ELR (cell line): ENCODE results near the gene HOXB1.
"Not testable (repeated sequence)": the region's sequence is repeated elsewhere in the genome, so short reads cannot be mapped to it uniquely, and the experiment has no call there.

ENCODE experiments used
- DNase-seq: peaks from one replicate; pipeline ENCODE4 v3.0.0-alpha.2; 2015; ENCODE audit warnings: low read depth

Gene HOXB1

GRCh38 chr17:48543107-48543853, 12.5 kb upstream of the HOXB1 start:
- DNase-seq: peak; percentile 71

- no peak for DNase-seq
Measured at GRCh38 chr17:48542698-48543106, 11.9 kb upstream of the HOXB1 start.

- no peak for DNase-seq
Measured at GRCh38 chr17:48542114-48542656, 11.4 kb upstream of the HOXB1 start.

GRCh38 chr17:48541577-48542113, 10.8 kb upstream of the HOXB1 start:
- peak; percentile 15 for DNase-seq

GRCh38 chr17:48541036-48541576, 10.3 kb upstream of the HOXB1 start:
- DNase-seq: no peak

DNA sequence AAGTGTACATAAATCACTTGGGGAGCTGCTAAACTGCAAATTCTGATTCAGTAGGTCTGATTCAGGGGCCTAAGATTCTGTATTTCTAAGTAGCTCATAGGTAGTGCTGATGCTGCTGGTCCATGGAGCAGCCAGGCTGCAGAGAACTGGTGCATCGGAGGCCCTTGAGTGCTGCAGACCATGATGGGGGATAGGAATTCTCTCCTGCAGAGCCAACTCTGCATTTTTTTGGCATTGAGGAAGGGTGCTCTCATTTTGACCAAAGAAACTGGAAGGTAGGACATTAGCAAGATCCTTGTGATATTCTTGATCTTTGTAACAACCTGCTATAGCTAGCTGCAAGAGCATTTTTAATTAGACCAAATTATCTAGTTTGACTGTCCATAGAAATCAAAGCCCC, 9.4 kb upstream of the HOXB1 start:
- no peak for DNase-seq

DNA sequence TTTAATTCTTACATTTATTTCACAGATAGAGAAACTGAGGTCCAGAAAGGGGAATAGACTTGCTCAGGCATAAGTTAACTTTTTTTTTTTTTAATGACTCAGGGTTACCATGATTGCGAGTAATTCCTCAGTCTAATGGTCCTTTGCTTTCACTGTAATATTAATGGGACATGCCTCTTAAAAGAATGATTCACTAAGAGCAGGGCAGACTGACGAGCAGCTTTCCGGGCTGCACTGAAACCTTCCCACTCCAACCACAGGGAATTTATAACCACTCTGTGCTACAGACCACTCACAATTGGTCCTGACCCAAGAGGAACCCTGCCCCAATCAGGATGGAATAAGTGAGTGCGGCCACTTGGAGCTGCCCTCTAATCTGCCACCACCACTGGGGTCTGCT, 8.4 kb upstream of the HOXB1 start:
- peak; percentile 84 for DNase-seq

DNA sequence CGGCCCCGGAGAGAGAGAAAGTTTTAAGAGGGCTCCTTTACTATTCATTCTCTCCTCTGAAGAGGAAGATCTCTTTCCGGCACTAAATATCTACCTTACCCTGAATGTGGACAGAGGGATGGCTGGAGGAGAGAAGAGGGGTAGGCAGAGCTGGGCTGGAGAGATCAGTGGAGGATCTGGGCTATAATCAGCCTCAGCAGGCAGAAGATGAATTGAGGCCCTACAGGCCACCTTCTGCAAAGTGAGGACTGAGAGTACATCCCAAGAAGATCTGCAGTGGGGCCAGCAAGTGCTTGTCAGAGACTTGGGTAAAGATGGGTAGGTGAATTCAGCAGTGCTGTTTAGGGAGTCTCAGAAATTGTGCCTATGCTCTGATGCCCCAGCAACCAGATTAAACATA, 6.5 kb upstream of the HOXB1 start:
- no peak for DNase-seq

DNA sequence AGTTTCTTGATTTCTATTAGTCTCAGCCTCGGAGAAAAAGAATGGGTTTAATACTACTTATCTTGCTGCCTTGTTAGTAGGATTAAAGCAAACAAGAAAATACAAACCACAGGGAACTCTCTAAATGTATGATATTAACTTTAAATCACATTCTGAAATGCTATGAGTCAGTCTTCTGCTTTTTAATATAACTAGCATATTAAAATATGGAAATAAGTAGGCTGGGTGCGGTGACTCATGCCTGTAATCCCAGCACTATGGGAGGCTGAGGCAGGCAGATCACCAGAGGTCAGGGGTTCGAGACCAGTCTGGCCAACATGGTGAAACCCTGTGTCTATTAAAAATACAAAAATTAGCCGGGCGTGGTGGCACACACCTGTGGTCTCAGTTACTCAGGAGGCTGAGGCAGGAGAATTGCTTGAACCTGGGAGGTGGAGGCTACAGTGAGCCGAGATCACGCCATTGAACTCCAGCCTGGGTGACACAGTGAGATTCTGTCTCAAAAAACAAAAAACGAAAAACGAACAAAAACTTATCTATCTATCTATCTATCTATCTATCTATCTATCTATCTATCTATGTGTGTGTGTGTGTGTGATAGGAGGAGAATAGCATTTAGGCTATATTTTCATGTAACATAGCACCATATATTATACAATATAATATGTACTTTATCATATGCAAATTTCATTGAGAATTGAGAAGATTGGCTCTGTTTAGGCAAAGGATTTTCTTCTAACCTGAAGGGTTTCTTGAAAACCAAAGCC, 5.2 kb upstream of the HOXB1 start:
- not testable (repeated sequence) for DNase-seq

DNA sequence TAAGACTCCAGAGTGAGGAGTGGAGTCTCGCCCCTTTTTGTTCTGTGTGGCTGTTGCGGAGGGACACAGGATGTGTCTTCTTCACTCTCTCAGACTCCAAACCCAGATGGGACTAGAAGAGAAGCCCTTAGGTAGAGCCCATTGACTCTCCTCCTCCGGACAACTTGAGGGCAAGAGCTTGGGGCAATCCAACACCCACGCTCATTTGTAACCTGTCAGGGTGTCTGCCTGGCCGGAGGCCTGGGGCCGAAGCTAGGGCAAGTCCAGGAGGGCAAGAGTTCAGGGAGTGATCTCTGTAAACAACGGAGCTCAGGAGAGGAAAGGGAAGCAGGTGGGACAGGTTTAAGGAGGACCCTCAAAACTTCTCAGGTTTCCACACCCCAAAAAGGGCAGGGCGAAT, 1.4 kb upstream of the HOXB1 start:
- DNase-seq: no peak

DNA sequence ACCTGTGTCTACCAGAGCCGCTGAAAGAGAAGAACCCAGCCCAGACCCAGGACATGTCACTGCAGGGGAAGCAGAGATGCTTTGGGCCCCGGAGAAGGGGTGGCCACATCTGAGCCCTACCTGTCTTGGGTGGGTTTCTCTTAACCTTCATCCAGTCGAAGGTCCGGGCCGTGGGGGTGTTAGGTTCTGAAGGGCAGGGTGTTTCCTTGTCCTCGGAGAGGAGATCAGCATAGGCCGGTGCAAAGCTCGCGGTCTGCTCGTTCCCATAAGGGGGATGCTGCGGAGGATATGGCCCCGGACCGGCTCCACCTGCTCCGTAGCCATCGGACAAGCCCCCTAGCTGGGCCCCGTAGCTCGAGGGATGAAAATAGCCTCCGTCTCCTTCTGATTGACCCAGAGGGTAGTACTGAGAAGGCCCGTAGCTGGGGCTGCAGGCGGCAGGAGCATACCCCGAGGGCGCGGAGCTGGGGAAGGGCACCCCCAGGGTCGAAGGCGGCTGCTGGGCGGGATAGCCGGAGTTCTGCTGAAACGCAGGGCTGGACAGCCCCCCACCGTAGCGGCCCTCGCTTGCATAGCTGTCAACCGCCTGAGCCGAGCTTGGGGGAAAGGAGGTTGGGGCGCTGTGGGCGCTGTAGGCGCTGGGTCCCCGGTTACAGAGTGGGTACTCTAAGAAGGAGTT, 464 bp downstream of the HOXB1 start:
- no peak for DNase-seq

- no peak for DNase-seq
Measured at GRCh38 chr17:48529683-48530009, 1.2 kb downstream of the HOXB1 start.

- no peak for DNase-seq
Measured at GRCh38 chr17:48528936-48529682, 1.7 kb downstream of the HOXB1 start.

- no peak for DNase-seq
Measured at GRCh38 chr17:48528153-48528935, 2.5 kb downstream of the HOXB1 start.

DNA sequence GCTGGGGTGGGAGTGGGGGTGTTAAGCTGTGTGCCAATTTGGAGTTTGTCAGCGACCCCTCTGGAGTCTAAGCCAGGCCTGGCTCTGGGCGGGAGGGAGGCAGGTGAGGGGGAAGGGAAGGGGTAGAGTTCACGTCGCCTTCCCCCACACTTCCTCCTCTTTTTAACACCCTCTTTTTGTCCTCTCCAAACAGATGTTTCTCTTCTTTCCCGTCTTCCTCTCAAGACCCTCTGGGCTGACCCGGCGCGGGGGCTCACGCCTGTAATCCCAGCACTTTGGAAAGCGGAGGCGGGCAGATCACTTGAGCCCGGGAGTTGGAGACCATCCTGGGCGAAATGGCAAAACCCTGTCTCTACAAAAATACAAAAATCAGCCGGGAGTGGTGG, 3.3 kb downstream of the HOXB1 start:
- DNase-seq: no peak

- DNase-seq: no peak
Measured at GRCh38 chr17:48526608-48527546, 3.9 kb downstream of the HOXB1 start.

GRCh38 chr17:48523010-48523409, 7.8 kb downstream of the HOXB1 start:
- no peak for DNase-seq

GRCh38 chr17:48522031-48522653, 8.7 kb downstream of the HOXB1 start:
- no peak for DNase-seq

GRCh38 chr17:48520631-48521079, 10.2 kb downstream of the HOXB1 start:
- peak; percentile 46 for DNase-seq
